Neuronal stem cell (in vitro differentiated cells): ENCODE data around the gene GRIK2.

Source experiments
- DNase-seq: peaks from one replicate; pipeline ENCODE4 v3.0.0-alpha.2; 2013; ENCODE audit warnings: low spot score
- H2AFZ ChIP-seq: one replicate; pipeline ENCODE4 v1.6.1; 2013; ENCODE audit warnings: mild to moderate bottlenecking, low read length, inconsistent platforms
- H2AK5ac ChIP-seq: 2 replicates; pipeline ENCODE4 v1.6.1; 2013; ENCODE audit warnings: low read depth, mild to moderate bottlenecking, inconsistent platforms, low read length, moderate library complexity, mixed read lengths
- H2BK120ac ChIP-seq: 2 replicates; pipeline ENCODE4 v1.6.1; 2013; ENCODE audit warnings: low read depth, mild to moderate bottlenecking, inconsistent platforms, low read length, moderate library complexity, mixed read lengths
- H2BK12ac ChIP-seq: one replicate; pipeline ENCODE4 v1.6.1; 2013; ENCODE audit warnings: low read length, inconsistent platforms
- H2BK15ac ChIP-seq: 2 replicates; pipeline ENCODE4 v1.6.1; 2013; ENCODE audit warnings: mild to moderate bottlenecking, low read length, inconsistent platforms, mixed read lengths
- H2BK5ac ChIP-seq: one replicate; pipeline ENCODE4 v1.6.1; 2013; ENCODE audit warnings: inconsistent platforms, mild to moderate bottlenecking, low read length, moderate library complexity
- H3K14ac ChIP-seq: one replicate; pipeline ENCODE4 v1.6.1; 2013; ENCODE audit warnings: low read length, inconsistent platforms
- H3K18ac ChIP-seq: 2 replicates; pipeline ENCODE4 v1.6.1; 2013; ENCODE audit warnings: low read length, inconsistent platforms
- H3K23ac ChIP-seq: 2 replicates; pipeline ENCODE4 v1.6.1; 2013; ENCODE audit warnings: low read depth, mild to moderate bottlenecking, mixed read lengths, low read length, inconsistent platforms; ENCODE audit not compliant: poor library complexity
- H3K27ac ChIP-seq: replicated peaks from 3 replicates; pipeline ENCODE4 v1.5.1; 2013; ENCODE audit warnings: low read length, inconsistent platforms
- H3K27me3 ChIP-seq, 3 experiments: 2 replicates each; pipeline ENCODE4 v1.6.1; 2013; ENCODE audit warnings: low read length in 3 of 3, mild to moderate bottlenecking in 2 of 3, inconsistent platforms in 1 of 3, low read depth in 1 of 3, mixed read lengths in 1 of 3, moderate library complexity in 1 of 3; ENCODE audit not compliant: control insufficient read depth in 3 of 3, insufficient read depth in 3 of 3
- H3K36me3 ChIP-seq, 2 donors: replicated peaks in 1 of 2; 2 replicates each; pipeline ENCODE4 v1.6.1; 2013; ENCODE audit warnings: low read length in 2 of 2; ENCODE audit not compliant: control insufficient read depth in 2 of 2, insufficient read depth in 2 of 2
- H3K4ac ChIP-seq: 2 replicates; pipeline ENCODE4 v1.6.1; 2013; ENCODE audit warnings: inconsistent platforms, mild to moderate bottlenecking, low read length, moderate library complexity
- H3K4me1 ChIP-seq, 2 donors: 1 replicate in 1 of 2; 2 replicates in 1 of 2; pipeline ENCODE4 v1.6.1; 2013; ENCODE audit warnings: low read length in 2 of 2, low read depth in 1 of 2; ENCODE audit not compliant: control insufficient read depth in 2 of 2, insufficient read depth in 1 of 2
- H3K4me2 ChIP-seq: one replicate; pipeline ENCODE4 v1.6.1; 2013; ENCODE audit warnings: mild to moderate bottlenecking, low read length, inconsistent platforms; ENCODE audit not compliant: insufficient read depth, poor library complexity, severe bottlenecking
- H3K4me3 ChIP-seq, 2 donors: 2 replicates each; pipeline ENCODE4 v1.5.1; 2013; ENCODE audit warnings: low read length in 2 of 2, mild to moderate bottlenecking in 2 of 2, inconsistent platforms in 1 of 2, moderate library complexity in 1 of 2
- H3K79me1 ChIP-seq: one replicate; pipeline ENCODE4 v1.6.1; 2013; ENCODE audit warnings: low read depth, mild to moderate bottlenecking, inconsistent platforms, low read length, moderate library complexity
- H3K9ac ChIP-seq: one replicate; pipeline ENCODE4 v1.6.1; 2013; ENCODE audit warnings: mild to moderate bottlenecking, low read depth, low read length, inconsistent platforms; ENCODE audit not compliant: poor library complexity
- H3K9me3 ChIP-seq, 2 donors: replicated peaks in 1 of 2; 2 replicates each; pipeline versions ENCODE3 to v1.6.1; 2013; ENCODE audit warnings: low read length in 2 of 2, mild to moderate bottlenecking in 2 of 2, inconsistent platforms in 1 of 2, low read depth in 1 of 2, mixed read lengths in 1 of 2, moderate library complexity in 1 of 2; ENCODE audit not compliant: control insufficient read depth in 2 of 2, insufficient read depth in 1 of 2
- H4K8ac ChIP-seq: one replicate; pipeline ENCODE4 v1.6.1; 2013; ENCODE audit warnings: low read depth, mild to moderate bottlenecking, inconsistent platforms, low read length, moderate library complexity
- H4K91ac ChIP-seq: one replicate; pipeline ENCODE4 v1.6.1; 2013; ENCODE audit warnings: low read length, low read depth, mild to moderate bottlenecking, inconsistent platforms; ENCODE audit not compliant: poor library complexity
- whole genome bisulfite sequencing, 2 donors: extraction: QIAGEN DNeasy Blood & Tissue Kit; methylation state at CpG; one replicate each; pipeline ENCODE4 v1.1.7; 2013; ENCODE audit warnings: missing lambda C conversion rate in 2 of 2, mixed read lengths in 1 of 2; ENCODE audit not compliant: insufficient read length in 2 of 2, insufficient replicate concordance in 1 of 2; ENCODE audit errors: extremely low coverage in 2 of 2; 5-methylcytosine and 5-hydroxymethylcytosine counted together

GRIK2 gene

DNA sequence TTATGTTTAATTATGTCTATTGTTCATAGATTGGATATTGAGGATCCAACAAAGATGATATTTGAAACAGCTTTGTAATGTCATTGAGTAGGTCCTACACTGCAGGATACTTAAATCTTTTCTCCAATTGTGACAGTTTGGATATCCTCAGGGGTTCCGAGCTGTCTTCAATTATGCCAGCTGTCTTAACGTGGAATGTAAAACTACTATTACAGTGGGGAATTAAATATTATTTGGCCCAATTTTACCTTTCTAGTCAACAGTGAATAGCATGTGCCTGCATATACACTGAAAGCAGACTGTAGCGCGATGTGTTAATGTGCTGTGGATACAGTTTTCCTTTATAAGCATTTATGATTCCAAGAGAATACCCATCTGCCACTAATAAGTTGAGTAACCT is 156.9 kb downstream of the GRIK2 start:
- Histone ChIP-seq H3K18ac (no peak overlapping the region), H2BK12ac (no peak overlapping the region), H3K4me1 (no peaks in the 10 kb centered on the region), H3K9me3 (no peaks in the 10 kb centered on the region), H2AK5ac (no peak overlapping the region), H2BK5ac (no peak overlapping the region), H2BK120ac (no peak overlapping the region), H3K23ac (no peak overlapping the region), H3K27ac (no peak overlapping the region), H3K4me2 (no peak overlapping the region), H3K4me3 (no peak overlapping the region), H4K91ac (no peak overlapping the region), H3K36me3 (no peaks in the 10 kb centered on the region), H3K4ac (no peak overlapping the region), H4K8ac (no peak overlapping the region), H3K9ac (no peak overlapping the region), H3K14ac (no peak overlapping the region), H2AFZ (no peak overlapping the region), H3K79me1 (no peaks in the 10 kb centered on the region), H3K27me3 (no peaks in the 10 kb centered on the region), H2BK15ac (no peak overlapping the region)
- no CpG with 5 or more reads among the region's 4 CpGs for WGBS, 2 donors
- DNase-seq, result no peak

DNA sequence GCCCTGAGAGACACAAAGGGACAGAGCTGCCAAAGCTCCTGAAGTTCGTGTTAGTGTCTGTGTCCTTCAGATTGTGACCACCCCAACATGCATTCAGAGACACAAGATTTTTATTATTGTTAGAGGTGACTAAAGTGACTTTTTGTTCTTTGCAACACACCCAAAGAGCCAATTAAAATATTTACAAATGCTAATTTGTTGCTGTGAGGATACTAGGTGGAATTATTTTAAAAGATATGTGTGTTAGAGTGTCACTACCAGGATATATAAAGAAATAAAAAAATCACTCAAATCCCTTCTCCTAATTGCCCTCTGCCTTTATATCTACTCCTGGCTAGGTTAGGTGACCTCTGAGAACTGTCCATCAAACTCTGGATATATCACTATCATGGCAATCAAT is 160.7 kb downstream of the GRIK2 start:
- Histone ChIP-seq H2BK120ac (no peak overlapping the region), H2BK12ac (no peak overlapping the region), H4K91ac (no peak overlapping the region), H3K23ac (no peak overlapping the region), H3K4me2 (no peak overlapping the region), H2AFZ (no peak overlapping the region), H3K27ac (no peak overlapping the region), H3K9ac (no peak overlapping the region), H3K79me1 (no peaks in the 10 kb centered on the region), H3K9me3 (no peaks in the 10 kb centered on the region), H3K4me3 (no peak overlapping the region), H3K27me3 (no peaks in the 10 kb centered on the region), H3K4ac (no peak overlapping the region), H2BK15ac (no peak overlapping the region), H2AK5ac (no peak overlapping the region), H2BK5ac (no peak overlapping the region), H3K14ac (no peak overlapping the region), H4K8ac (no peak overlapping the region), H3K4me1 (no peaks in the 10 kb centered on the region), H3K36me3 (no peaks in the 10 kb centered on the region), H3K18ac (no peak overlapping the region)
- WGBS, 2 donors, result no CpG with 5 or more reads among the region's 1 CpG
- DNase-seq, result no peak

DNA sequence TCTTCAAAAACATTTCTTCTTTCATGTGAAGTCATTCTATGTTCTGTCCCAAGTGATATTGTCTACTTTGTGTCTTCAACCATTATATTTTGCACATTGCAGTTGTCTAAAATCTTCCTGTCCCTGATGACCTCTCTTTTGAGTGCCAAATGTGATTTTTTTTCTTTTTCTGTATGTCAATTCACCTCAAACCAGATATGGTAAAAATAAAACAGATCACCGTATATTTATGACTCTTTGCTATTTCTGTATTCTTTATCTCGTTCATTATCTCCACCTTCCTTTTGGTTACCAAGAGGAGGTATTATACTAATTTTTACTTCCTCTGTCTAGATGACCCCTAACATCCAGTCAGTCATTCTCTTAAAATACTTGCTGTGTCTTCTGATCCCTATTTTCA is 165.2 kb downstream of the GRIK2 start:
- H4K91ac ChIP-seq, result no peak overlapping the region

DNA sequence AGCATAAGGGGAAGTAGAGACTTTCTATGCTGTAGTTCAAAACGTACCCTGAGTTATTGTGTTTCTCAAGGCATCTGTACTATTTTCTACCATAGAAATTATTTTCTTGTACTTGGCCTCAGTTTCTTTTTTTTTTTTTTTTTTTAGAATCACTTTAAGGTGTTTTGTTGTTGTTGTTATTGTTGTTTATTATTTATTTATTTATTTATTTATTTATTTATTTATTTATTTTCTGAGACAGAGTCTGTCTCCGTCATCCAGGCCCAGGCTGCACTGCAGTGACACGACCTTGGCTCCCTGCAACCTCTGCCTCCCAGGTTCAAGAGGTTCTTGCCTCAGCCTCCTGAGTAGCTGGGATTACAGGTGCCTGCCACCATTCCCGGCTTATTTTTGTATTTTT is 179.1 kb downstream of the GRIK2 start:
- H4K91ac ChIP-seq, result no peak overlapping the region
- H3K27me3 ChIP-seq, result no peaks in the 10 kb centered on the region
- no peak overlapping the region for H2BK120ac ChIP-seq
- no peak overlapping the region for H3K4me2 ChIP-seq
- H2BK15ac ChIP-seq, result no peak overlapping the region
- H2AFZ ChIP-seq, result no peak overlapping the region
- H3K4me1 ChIP-seq, result no peaks in the 10 kb centered on the region
- H3K9ac ChIP-seq, result no peak overlapping the region
- H3K14ac ChIP-seq, result no peak overlapping the region
- H3K9me3 ChIP-seq, result no peaks in the 10 kb centered on the region
- no peak overlapping the region for H3K27ac ChIP-seq
- no CpG with 5 or more reads among the region's 4 CpGs for WGBS, 2 donors
- no peak overlapping the region for H3K23ac ChIP-seq
- no peak overlapping the region for H2AK5ac ChIP-seq
- no peak overlapping the region for H3K4ac ChIP-seq
- H4K8ac ChIP-seq, result no peak overlapping the region
- H2BK5ac ChIP-seq, result no peak overlapping the region
- no peak for DNase-seq
- H3K18ac ChIP-seq, result no peak overlapping the region
- no peak overlapping the region for H3K4me3 ChIP-seq
- H2BK12ac ChIP-seq, result no peak overlapping the region
- H3K79me1 ChIP-seq, result no peaks in the 10 kb centered on the region
- H3K36me3 ChIP-seq, result no peaks in the 10 kb centered on the region

More for the DNA sequence above, 165.2 kb downstream of the GRIK2 start:
- Histone ChIP-seq H3K14ac (no peak overlapping the region), H3K9me3 (no peaks in the 10 kb centered on the region), H3K9ac (no peak overlapping the region), H2BK5ac (no peak overlapping the region), H3K27me3 (no peaks in the 10 kb centered on the region), H3K4ac (no peak overlapping the region), H3K27ac (no peak overlapping the region), H3K18ac (no peak overlapping the region), H3K23ac (no peak overlapping the region), H3K4me1 (no peaks in the 10 kb centered on the region), H2BK120ac (no peak overlapping the region), H2AFZ (no peak overlapping the region), H3K79me1 (no peaks in the 10 kb centered on the region), H2BK15ac (no peak overlapping the region), H3K4me3 (no peak overlapping the region), H3K4me2 (no peak overlapping the region), H2AK5ac (no peak overlapping the region), H2BK12ac (no peak overlapping the region), H3K36me3 (no peaks in the 10 kb centered on the region), H4K8ac (no peak overlapping the region)
- WGBS, 2 donors, result no CpG with 5 or more reads among the region's 2 CpGs
- DNase-seq, result no peak
